HepG2 (cell line): ENCODE measurements around the gene FAF1. TPM values are rescaled to one million over a fixed set of nuclear protein-coding genes. Genes with fewer than 3 reads are reported as not detected.

Source experiments
- ATAC-seq: fragments of 200-7000 bp; cut with Tn5 transposase; 3 replicates; pipeline ENCODE4 v1.9.1; 2020; ENCODE audit warnings: mild to moderate bottlenecking, moderate library complexity
- BruUV-seq: library from RNA; stranded (reverse); fragments of 400-500 nt; replicated peaks from 2 replicates; lab custom pipeline; 2021; lab: Mats Ljungman, UMichigan
- CTCF ChIA-PET: fragments of 300-600 bp; formaldehyde crosslinking; extraction: SDS; loops from one replicate; lab custom pipeline; 2021; ENCODE audit warnings: low total read pairs, inconsistent platforms, low intra/inter-chr PET ratio; lab: Yijun Ruan, JAX
- POLR2A ChIA-PET: fragments of 350-600 bp; sonication (Branson Sonifier 250); formaldehyde crosslinking; loops from one replicate; lab custom pipeline; 2020; ENCODE audit warnings: antibody characterized with exemption, inconsistent platforms; lab: Yijun Ruan, JAX
- DNase-seq: peaks from one replicate; pipeline ENCODE4 v3.0.0-alpha.2; 2015; ENCODE audit warnings: low spot score
- FAIRE-seq: peaks from 3 replicates; lab custom pipeline; 2011; peaks lifted over from hg19 to GRCh38; lab: Jason Lieb, UNC
- H2AFZ ChIP-seq: one replicate; pipeline ENCODE4 v1.6.1; 2011; ENCODE audit warnings: low read length, inconsistent platforms
- H3K27ac ChIP-seq: fragments of 300-600 bp; 3 replicates; pipeline ENCODE4 v1.8.0; 2011; ENCODE audit warnings: mixed run types, mild to moderate bottlenecking, mixed read lengths, low read length, inconsistent platforms; ENCODE audit not compliant: insufficient read depth; ENCODE audit errors: extremely low read length
- H3K27me3 ChIP-seq, 2 experiments: fragments of 200-600 bp in 1 of 2; 2 replicates in 1 of 2; 3 replicates in 1 of 2; pipeline versions ENCODE4 v1.6.0 to v1.8.0; 2011; ENCODE audit warnings: low read length in 2 of 2, mild to moderate bottlenecking in 2 of 2, moderate library complexity in 2 of 2, inconsistent platforms in 1 of 2; ENCODE audit not compliant: insufficient read depth in 2 of 2, control insufficient read depth in 1 of 2
- H3K36me3 ChIP-seq, 2 experiments: fragments of 200-600 bp in 1 of 2; replicated peaks in 1 of 2; 2 replicates in 1 of 2; 3 replicates in 1 of 2; pipeline versions ENCODE4 v1.5.1 to v1.8.0; 2011; ENCODE audit warnings: low read length in 2 of 2, inconsistent platforms in 1 of 2; ENCODE audit not compliant: insufficient read depth in 2 of 2, control insufficient read depth in 1 of 2
- H3K4me1 ChIP-seq: 2 replicates; pipeline ENCODE4 v1.5.1; 2012; ENCODE audit warnings: low read length, inconsistent platforms; ENCODE audit not compliant: insufficient read depth
- H3K4me2 ChIP-seq: 2 replicates; pipeline ENCODE4 v1.6.0; 2011; ENCODE audit warnings: low read depth, low read length, inconsistent platforms
- H3K4me3 ChIP-seq, 3 experiments: fragments of 200-600 bp in 1 of 3; sonication (generic), shearing (Covaris generic) in 1 of 3; replicated peaks in 1 of 3; 2 replicates each; pipeline ENCODE4 v1.5.1; 2011 to 2016; ENCODE audit warnings: low read length in 3 of 3, inconsistent platforms in 2 of 3, low read depth in 2 of 3, mild to moderate bottlenecking in 2 of 3, control low read depth in 1 of 3, mixed read lengths in 1 of 3; ENCODE audit not compliant: insufficient read depth in 1 of 3
- H3K79me2 ChIP-seq: one replicate; pipeline ENCODE4 v1.6.1; 2011; ENCODE audit warnings: low read length, inconsistent platforms; ENCODE audit not compliant: insufficient read depth
- H3K9ac ChIP-seq: 2 replicates; pipeline ENCODE4 v1.6.0; 2011; ENCODE audit warnings: mild to moderate bottlenecking, low read depth, low read length, inconsistent platforms; ENCODE audit not compliant: insufficient read depth
- H3K9me3 ChIP-seq: 2 replicates; pipeline ENCODE4 v1.5.1; 2012; ENCODE audit warnings: mild to moderate bottlenecking, low read length
- H4K20me1 ChIP-seq: 2 replicates; pipeline ENCODE4 v1.6.0; 2011; ENCODE audit warnings: inconsistent platforms, mild to moderate bottlenecking, low read length, moderate library complexity; ENCODE audit not compliant: insufficient read depth
- E2F2 ChIP-seq: sonication (generic); formaldehyde crosslinking; IDR thresholded peaks from 2 replicates; pipeline ENCODE4 v1.4.0; 2020; ENCODE audit warnings: missing genetic modification reagents, borderline replicate concordance
- NFYB ChIP-seq: sonication (generic); formaldehyde crosslinking; IDR thresholded peaks from 2 replicates; pipeline ENCODE4 v1.4.0; 2020; ENCODE audit warnings: missing genetic modification reagents
- NR2F6 ChIP-seq, 2 experiments: IDR thresholded peaks; 2 replicates each; pipeline ENCODE4 v1.6.1; 2016; ENCODE audit warnings: antibody characterized with exemption in 1 of 2, mild to moderate bottlenecking in 1 of 2
- PRDM10 ChIP-seq: sonication (generic); formaldehyde crosslinking; IDR thresholded peaks from 2 replicates; pipeline ENCODE4 v1.4.0; 2020; ENCODE audit warnings: low read depth, missing genetic modification reagents
- RXRA ChIP-seq: sonication (generic); formaldehyde crosslinking; IDR thresholded peaks from 2 replicates; pipeline ENCODE4 v1.5.1; 2020; ENCODE audit warnings: missing genetic modification reagents
- in situ Hi-C: cut with HindIII; loops from 2 replicates; pipeline ENCODE4 v1.10.0; 2017; ENCODE audit warnings: low pct_unique_long_range_greater_than_20kb; ENCODE audit not compliant: extremely low pct_ligation_motif_present
- intact Hi-C: fragments of 100-400 bp; cut with micrococcal nuclease; formaldehyde crosslinking; loops from one replicate; pipeline ENCODE4 v1.10.0; 2022; ENCODE audit not compliant: unreplicated experiment
- polyA plus RNA-seq, 8 experiments: library from polyadenylated mRNA; depleted of rRNA in 3 of 8; stranded (reverse) in 7 of 8; unstranded in 1 of 8; fragments of >200 nt; fragmentation: Illumina TruSeq in 4 of 8; extraction: Trizol in 4 of 8; gene quantifications; 2 replicates each; pipeline versions ENCODE4 v1.2.1 to v1.2.3, GENCODE V29; 2011 to 2016; ENCODE audit warnings: low read depth in 4 of 8, missing spikeins in 1 of 8, mixed read lengths in 1 of 8; ENCODE audit not compliant: insufficient read depth in 1 of 8
- total RNA-seq, 5 experiments: library from RNA; depleted of rRNA; stranded (reverse); fragments of >200 nt; fragmentation: Illumina TruSeq; extraction: Trizol; gene quantifications; 2 replicates each; pipeline ENCODE4 v1.2.3, GENCODE V29; 2016; ENCODE audit warnings: low read depth in 1 of 5

FAF1 gene
- total and polyA plus RNA-seq, 2 of the 13 experiments (the other 11 are each of a cell fraction or from before 2014, with no cell fraction given), result 19.4 to 63.3 TPM

DNA sequence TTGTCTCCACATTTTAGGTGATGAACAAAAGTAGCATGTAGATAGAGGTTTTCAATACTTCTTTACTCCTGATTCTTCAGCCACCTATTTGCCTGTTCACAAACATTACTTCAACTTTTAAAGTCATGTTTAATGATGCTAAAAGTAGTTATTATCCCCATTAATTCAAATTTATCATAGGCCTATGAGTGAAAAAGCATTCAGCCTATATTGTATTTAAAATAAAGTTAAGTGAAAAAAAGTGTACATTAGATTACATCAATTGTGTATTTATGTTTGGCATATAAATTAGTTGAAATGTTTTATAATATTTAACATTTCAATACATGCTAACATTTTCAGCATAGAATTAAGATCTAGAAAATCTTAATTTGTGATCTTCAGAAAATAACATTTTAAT, 20.4 kb upstream of the FAF1 start:
- no peaks in the 10 kb centered on the region for H3K36me3 ChIP-seq
- TF ChIP-seq E2F2 (no peak), NFYB (CRISPR knock-in tag) (no peak), NR2F6 (IDR thresholded peaks at IDR 0.05) (no peak), NR2F6 (CRISPR knock-in tag; IDR thresholded peaks at IDR 0.05) (no peak), RXRA (CRISPR knock-in tag) (no peak), PRDM10 (no peak)
- TF ChIP-seq, all 625 proteins: peak for 0
- H3K4me1 ChIP-seq, result peaks cover 21% of the 10 kb centered on the region
- H2AFZ ChIP-seq, result no peak overlapping the region
- intact Hi-C loops, result no loop called here
- no peak overlapping the region for H3K9ac ChIP-seq
- ChIA-PET POLR2A (no interaction called here), CTCF (no interaction called here)
- BruUV-seq, result no TSS peak
- DNase-seq, result no peak
- no peak overlapping the region for H3K4me3 ChIP-seq
- no peaks in the 10 kb centered on the region for H4K20me1 ChIP-seq
- peaks cover 24% of the 10 kb centered on the region for H3K79me2 ChIP-seq
- H3K4me2 ChIP-seq, result no peak overlapping the region
- no peaks in the 10 kb centered on the region for H3K9me3 ChIP-seq
- no peak for ATAC-seq
- in situ Hi-C loops, result no loop called here
- no peak overlapping the region for H3K27ac ChIP-seq
- H3K27me3 ChIP-seq, result no peaks in the 10 kb centered on the region; a peak in 1 of 5 replicates
- FAIRE-seq, result no peak
